HuH-7 (cell line): ENCODE data around the gene NTN1.

Experiments
- DNase-seq: peaks from one replicate; pipeline ENCODE4 v3.0.0; 2011; ENCODE audit warnings: low spot score

The NTN1 gene

GRCh38 chr17:9218064-9218635, 196.8 kb downstream of the NTN1 start:
- no peak for DNase-seq

GRCh38 chr17:9218911-9219310, 197.6 kb downstream of the NTN1 start:
- DNase-seq, result no peak

- no peak for DNase-seq
Observed at GRCh38 chr17:9219631-9220397, 198.5 kb downstream of the NTN1 start.

- no peak for DNase-seq
Observed at GRCh38 chr17:9220398-9221146, 199.3 kb downstream of the NTN1 start.

- DNase-seq, result no peak
Observed at GRCh38 chr17:9221147-9221921, 200.0 kb downstream of the NTN1 start.

- no peak for DNase-seq
Observed at GRCh38 chr17:9221922-9222180, 200.5 kb downstream of the NTN1 start.

- DNase-seq, result no peak
Observed at GRCh38 chr17:9223531-9223930, 202.2 kb downstream of the NTN1 start.

- DNase-seq, result no peak
Observed at GRCh38 chr17:9224485-9224884, 203.2 kb downstream of the NTN1 start.

GRCh38 chr17:9225305-9226101, 204.2 kb downstream of the NTN1 start:
- DNase-seq, result no peak

GRCh38 chr17:9226130-9226793, 205.0 kb downstream of the NTN1 start:
- no peak for DNase-seq

- no peak for DNase-seq
Observed at GRCh38 chr17:9226794-9227135, 205.5 kb downstream of the NTN1 start.

- no peak for DNase-seq
Observed at GRCh38 chr17:9227819-9228407, 206.6 kb downstream of the NTN1 start.

GRCh38 chr17:9228408-9229159, 207.3 kb downstream of the NTN1 start:
- DNase-seq, result no peak

GRCh38 chr17:9229160-9229825, 208.0 kb downstream of the NTN1 start:
- no peak for DNase-seq

- no peak for DNase-seq
Observed at GRCh38 chr17:9229826-9230201, 208.5 kb downstream of the NTN1 start.

- no peak for DNase-seq
Observed at GRCh38 chr17:9230346-9230745, 209.0 kb downstream of the NTN1 start.

- no peak for DNase-seq
Observed at GRCh38 chr17:9230861-9231260, 209.6 kb downstream of the NTN1 start.

- DNase-seq, result no peak
Observed at GRCh38 chr17:9231449-9232154, 210.3 kb downstream of the NTN1 start.

- DNase-seq, result no peak
Observed at GRCh38 chr17:9232155-9232475, 210.8 kb downstream of the NTN1 start.
